LNCaP clone FGC (cell line): ENCODE measurements around the gene GSK3A.

Source experiments
- DNase-seq: peaks from one replicate; pipeline ENCODE4 v3.0.0-alpha.2; 2011; ENCODE audit warnings: low read depth
- H3K4me3 ChIP-seq: 2 replicates; pipeline ENCODE4 v1.5.1; 2011; ENCODE audit warnings: mild to moderate bottlenecking, low read depth, low read length, control low read depth
- TF ChIP-seq, protein P1 (sequence below): IDR thresholded peaks from 2 replicates; pipeline ENCODE4 v1.5.1; 2012; ENCODE audit warnings: mild to moderate bottlenecking; ENCODE audit not compliant: control insufficient read depth, insufficient read depth; ENCODE audit errors: extremely low read depth

Gene GSK3A

GRCh38 chr19:42208612-42209011, 33.8 kb downstream of the GSK3A start:
- TF ChIP-seq, protein P1, sequence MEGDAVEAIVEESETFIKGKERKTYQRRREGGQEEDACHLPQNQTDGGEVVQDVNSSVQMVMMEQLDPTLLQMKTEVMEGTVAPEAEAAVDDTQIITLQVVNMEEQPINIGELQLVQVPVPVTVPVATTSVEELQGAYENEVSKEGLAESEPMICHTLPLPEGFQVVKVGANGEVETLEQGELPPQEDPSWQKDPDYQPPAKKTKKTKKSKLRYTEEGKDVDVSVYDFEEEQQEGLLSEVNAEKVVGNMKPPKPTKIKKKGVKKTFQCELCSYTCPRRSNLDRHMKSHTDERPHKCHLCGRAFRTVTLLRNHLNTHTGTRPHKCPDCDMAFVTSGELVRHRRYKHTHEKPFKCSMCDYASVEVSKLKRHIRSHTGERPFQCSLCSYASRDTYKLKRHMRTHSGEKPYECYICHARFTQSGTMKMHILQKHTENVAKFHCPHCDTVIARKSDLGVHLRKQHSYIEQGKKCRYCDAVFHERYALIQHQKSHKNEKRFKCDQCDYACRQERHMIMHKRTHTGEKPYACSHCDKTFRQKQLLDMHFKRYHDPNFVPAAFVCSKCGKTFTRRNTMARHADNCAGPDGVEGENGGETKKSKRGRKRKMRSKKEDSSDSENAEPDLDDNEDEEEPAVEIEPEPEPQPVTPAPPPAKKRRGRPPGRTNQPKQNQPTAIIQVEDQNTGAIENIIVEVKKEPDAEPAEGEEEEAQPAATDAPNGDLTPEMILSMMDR, result no peak
- no peak overlapping the region for H3K4me3 ChIP-seq
- DNase-seq, result peak; percentile 30

DNA sequence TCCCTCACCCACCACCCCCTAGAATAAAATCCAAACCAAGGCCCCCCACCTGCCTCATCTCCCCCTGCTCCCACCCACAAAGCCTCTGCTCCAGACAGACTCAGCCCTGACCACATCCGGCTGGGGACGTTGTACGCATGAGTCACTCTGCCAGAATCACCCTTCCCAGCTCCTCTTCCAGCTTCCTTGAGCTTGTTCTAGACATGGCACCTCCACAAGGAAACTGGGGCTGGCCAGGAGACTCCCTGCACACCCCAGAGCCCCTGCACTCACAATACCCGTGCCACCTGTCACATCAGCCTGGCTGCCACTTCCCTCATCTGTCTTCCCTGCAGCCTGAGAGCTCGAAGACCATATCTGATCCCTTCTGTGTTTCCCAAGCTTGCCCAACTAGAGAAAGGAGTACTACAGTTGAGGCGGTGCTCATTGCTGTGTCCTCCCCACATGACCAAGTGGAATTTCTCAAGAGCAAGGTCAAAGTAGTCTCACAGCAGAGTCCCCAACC, 34.6 kb downstream of the GSK3A start:
- no peak for DNase-seq
- TF ChIP-seq, protein P1, result no peak
- no peak overlapping the region for H3K4me3 ChIP-seq

DNA sequence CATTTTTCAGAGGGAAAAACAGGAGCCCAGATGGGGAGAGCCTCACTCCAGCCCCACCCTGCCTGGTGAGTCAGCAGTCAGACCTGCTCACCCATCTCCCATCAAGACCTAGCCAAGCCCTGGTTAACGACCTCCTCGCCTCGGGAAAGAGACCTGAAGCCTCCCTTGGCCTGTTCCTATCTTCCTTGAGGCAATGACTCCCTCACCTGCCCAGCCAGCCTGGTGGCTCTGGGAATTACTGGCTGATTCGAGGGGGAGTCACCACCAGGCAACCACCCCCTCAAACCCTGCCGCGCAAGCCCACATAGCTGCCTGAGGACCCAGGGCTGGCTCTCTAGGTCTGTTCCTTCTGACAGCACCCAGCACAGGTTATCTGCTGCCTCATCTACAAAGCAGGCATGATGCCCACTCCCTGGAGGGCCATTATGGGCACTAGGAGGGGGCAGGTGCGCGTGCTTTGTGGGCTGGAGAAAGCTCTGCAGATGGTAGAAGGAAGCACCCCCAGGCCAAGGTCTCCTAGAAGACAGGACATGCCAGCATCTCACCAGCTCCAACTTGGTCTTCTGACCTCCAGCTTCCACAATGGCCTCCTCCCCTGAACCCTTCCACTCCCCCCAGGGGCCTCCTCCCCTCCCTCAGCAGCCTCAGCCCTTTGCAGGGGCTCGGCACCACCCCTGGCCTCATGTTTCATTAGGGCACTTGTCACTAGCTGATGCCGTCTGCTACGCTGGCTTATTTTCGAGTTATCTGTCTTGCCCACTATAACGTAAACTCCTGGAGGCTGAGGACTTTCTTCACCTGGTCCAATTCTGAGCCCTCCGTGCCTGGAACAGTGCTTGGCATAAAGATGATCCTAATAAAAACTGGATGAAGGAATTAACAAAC, 35.3 kb downstream of the GSK3A start:
- DNase-seq, result no peak
- no peak overlapping the region for H3K4me3 ChIP-seq
- TF ChIP-seq, protein P1, result no peak

DNA sequence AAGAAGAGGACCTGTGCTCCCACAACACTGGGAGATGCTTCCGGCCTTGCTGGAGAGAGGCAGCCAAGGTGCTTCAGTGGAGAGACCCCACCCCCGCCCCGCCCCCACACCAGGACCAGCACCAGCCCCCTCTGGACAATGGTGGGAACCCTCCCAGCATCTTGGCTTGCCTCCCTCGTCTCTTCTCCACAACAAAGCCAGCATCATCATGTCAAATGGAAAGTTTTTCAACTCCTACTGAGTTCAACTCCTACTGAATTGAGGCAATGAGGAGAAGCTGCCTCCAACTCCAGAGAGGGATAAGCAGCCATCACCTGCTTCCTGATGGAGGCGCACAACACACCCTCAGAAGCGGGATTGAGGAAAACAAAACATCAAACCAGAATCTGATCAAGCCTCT, 37.7 kb downstream of the GSK3A start:
- TF ChIP-seq, protein P1, result no peak

DNA sequence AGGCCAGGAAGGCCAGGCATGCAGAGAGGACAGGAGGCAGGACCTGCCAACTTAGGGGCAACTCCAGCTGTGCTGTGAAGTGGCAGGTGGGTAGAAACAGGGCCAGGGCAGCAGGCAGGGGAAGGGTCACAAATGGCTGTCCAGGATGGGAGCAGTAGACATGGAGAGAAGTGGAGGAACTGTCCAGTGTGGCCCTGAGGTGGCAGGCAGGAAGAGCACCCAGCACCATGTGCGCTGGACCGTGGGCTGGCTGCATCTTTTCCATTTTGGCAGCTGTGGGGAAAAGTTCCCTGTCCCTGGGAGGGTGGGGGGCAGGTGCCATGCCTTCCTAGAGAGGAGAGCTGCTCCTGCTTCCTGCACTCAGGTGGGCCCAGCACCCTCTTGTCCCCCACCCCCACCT, 38.7 kb downstream of the GSK3A start:
- no peak for DNase-seq
- no peak overlapping the region for H3K4me3 ChIP-seq
- TF ChIP-seq, protein P1, result no peak

More for the DNA sequence above, 37.7 kb downstream of the GSK3A start:
- DNase-seq, result no peak
- no peak overlapping the region for H3K4me3 ChIP-seq

GRCh38 chr19:42202290-42202880, 40.0 kb downstream of the GSK3A start:
- TF ChIP-seq, protein P1, result no peak
- no peak overlapping the region for H3K4me3 ChIP-seq

More at GRCh38 chr19:42202290-42202880, 40.0 kb downstream of the GSK3A start:
- DNase-seq, result no peak
